AG04450 (cell line): ENCODE results near the gene EPG5. TPM values are rescaled to one million over a fixed set of nuclear protein-coding genes. Genes with fewer than 3 reads are reported as not detected.

Experiments used
- CTCF ChIA-PET: fragments of 300-600, 350-600 bp; formaldehyde crosslinking; extraction: SDS; loops from one replicate; lab custom pipeline; 2022; ENCODE audit warnings: antibody characterized with exemption, inconsistent platforms; lab: Charles Lee
- POLR2A ChIA-PET: fragments of 350-600 bp; formaldehyde crosslinking; extraction: SDS; loops from one replicate; lab custom pipeline; 2021; ENCODE audit warnings: antibody characterized with exemption, inconsistent platforms; lab: Yijun Ruan, JAX
- DNase-seq: peaks from one replicate; pipeline ENCODE4 v3.0.0-alpha.2; 2011; ENCODE audit warnings: low read depth, low spot score
- H3K27ac ChIP-seq: one replicate; pipeline ENCODE4 v1.5.1; 2012; ENCODE audit warnings: low read depth, low read length, control low read depth
- H3K27me3 ChIP-seq: one replicate; pipeline ENCODE4 v1.6.0; 2012; ENCODE audit warnings: low read length; ENCODE audit not compliant: control insufficient read depth, insufficient read depth
- H3K4me3 ChIP-seq: 2 replicates; pipeline ENCODE4 v1.5.1; 2011; ENCODE audit warnings: mild to moderate bottlenecking, low read depth, low read length, control low read depth
- H3K9me3 ChIP-seq: 2 replicates; pipeline ENCODE4 v1.5.1; 2012; ENCODE audit warnings: low read length; ENCODE audit not compliant: control insufficient read depth, insufficient read depth
- polyA plus RNA-seq: library from polyadenylated mRNA; depleted of rRNA; stranded (reverse); fragments of >200 nt; gene quantifications from 2 replicates; pipeline ENCODE4 v1.2.3, GENCODE V29; 2011
- TF ChIP-seq, protein P1 (sequence below): IDR thresholded peaks from 2 replicates; pipeline ENCODE4 v1.5.1; 2011; ENCODE audit warnings: low read depth, low read length, control low read depth, inconsistent platforms

EPG5 gene
- polyA plus RNA-seq, 1 experiment: 51.5 TPM

DNA sequence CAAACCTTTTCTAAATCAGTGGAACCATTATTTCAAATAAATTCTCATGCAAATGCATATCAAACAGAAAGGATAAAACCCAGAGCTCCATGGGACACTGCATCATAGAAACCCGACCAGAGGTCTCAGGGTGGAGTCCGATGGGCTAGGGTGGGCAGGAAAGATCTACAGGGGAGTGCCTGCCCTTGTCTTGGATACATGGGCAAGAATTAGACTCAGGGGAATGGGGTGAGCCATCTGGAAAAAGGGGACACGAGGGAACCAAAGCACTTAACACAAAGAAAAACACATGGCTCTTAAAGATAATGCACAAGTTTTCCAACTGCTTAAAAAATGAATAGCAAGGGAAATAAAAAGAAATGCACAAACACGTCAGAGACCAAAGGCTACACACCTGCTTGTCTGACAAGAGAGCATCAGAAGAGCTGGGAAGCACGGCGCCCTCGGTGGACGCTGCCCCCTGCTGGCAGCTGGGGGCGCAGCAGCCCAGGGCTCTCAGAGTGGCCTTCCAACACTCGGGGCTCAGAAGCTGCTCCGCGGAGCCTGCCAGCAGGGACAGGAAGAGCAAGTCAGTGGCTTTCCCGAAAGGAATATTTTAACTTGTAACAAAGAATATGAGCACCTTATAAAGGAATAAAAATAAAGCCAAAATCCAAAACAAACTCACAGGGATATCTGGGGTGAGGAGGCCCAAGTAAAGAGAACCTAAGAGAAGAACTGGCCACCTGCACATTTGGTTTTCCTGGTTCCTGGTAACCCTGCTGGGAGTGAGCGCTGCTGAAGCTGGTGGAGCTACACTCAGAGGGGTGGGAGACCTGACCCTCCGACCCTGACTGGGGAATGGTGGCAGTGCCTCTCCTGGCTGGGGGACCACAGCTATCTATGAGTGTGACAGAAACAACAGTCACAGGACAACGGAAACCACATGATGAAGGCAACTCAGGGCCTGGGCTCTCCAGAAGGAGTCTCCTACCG lies 87.2 kb downstream of the EPG5 start:
- ChIA-PET CTCF (interaction anchor here (0.6 to 9.9 kb wide), 45 partner anchors 9 to 259 kb away, joined by 3 to 234 read pairs (median 4); partner anchors contain the start of gene SLC14A1), POLR2A (no interaction called here)
- Histone ChIP-seq H3K27me3 (no peaks in the 10 kb centered on the region), H3K9me3 (peaks cover 3% of the 10 kb centered on the region), H3K27ac (no peak overlapping the region), H3K4me3 (no peak overlapping the region)
- TF ChIP-seq, protein P1, sequence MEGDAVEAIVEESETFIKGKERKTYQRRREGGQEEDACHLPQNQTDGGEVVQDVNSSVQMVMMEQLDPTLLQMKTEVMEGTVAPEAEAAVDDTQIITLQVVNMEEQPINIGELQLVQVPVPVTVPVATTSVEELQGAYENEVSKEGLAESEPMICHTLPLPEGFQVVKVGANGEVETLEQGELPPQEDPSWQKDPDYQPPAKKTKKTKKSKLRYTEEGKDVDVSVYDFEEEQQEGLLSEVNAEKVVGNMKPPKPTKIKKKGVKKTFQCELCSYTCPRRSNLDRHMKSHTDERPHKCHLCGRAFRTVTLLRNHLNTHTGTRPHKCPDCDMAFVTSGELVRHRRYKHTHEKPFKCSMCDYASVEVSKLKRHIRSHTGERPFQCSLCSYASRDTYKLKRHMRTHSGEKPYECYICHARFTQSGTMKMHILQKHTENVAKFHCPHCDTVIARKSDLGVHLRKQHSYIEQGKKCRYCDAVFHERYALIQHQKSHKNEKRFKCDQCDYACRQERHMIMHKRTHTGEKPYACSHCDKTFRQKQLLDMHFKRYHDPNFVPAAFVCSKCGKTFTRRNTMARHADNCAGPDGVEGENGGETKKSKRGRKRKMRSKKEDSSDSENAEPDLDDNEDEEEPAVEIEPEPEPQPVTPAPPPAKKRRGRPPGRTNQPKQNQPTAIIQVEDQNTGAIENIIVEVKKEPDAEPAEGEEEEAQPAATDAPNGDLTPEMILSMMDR: peak; percentile 99
- peak; percentile 38 for DNase-seq

DNA sequence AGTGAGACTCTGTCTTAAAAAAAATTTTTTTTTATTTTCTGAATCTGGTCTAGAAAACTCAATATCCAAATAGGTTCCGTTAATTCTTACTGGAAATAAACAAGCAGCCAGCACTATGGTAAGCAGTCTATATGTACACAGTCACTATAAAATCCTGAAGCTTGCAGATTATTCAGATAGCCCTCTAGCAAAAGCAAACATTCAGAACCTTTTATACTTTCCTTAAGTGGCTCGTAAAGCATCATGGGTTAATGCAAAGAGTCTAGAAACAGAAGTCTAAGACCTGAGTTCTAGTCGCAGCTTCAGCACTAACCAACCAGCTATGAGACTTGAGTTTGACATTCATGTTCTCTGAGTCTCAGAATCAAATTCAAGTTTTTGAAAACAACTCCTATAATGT lies 89.7 kb downstream of the EPG5 start:
- no peaks in the 10 kb centered on the region for H3K27me3 ChIP-seq
- DNase-seq: no peak
- ChIA-PET CTCF (interaction anchor here (0.6 to 9.9 kb wide), 6 partner anchors 9 to 212 kb away, joined by 3 to 234 read pairs (median 36); partner anchors contain the start of gene SLC14A1), POLR2A (interaction anchor here (0.6 kb wide), 1 partner anchor 35 kb away, joined by 3 read pairs; no protein-coding TSS in a partner anchor)
- H3K27ac ChIP-seq: no peak overlapping the region
- TF ChIP-seq, protein P1: no peak
- no peak overlapping the region for H3K4me3 ChIP-seq
- H3K9me3 ChIP-seq: peaks cover 3% of the 10 kb centered on the region

- no peak for DNase-seq
- Histone ChIP-seq H3K27ac (no peak overlapping the region), H3K9me3 (peaks cover 3% of the 10 kb centered on the region), H3K4me3 (no peak overlapping the region), H3K27me3 (no peaks in the 10 kb centered on the region)
- CTCF ChIA-PET: interaction anchor here (9.9 kb wide), 1 partner anchor 211 kb away, joined by 234 read pairs; no protein-coding TSS in a partner anchor
- POLR2A ChIA-PET: no interaction called here
- TF ChIP-seq, protein P1: no peak
Observed at GRCh38 chr18:45876161-45876560, 91.0 kb downstream of the EPG5 start.

DNA sequence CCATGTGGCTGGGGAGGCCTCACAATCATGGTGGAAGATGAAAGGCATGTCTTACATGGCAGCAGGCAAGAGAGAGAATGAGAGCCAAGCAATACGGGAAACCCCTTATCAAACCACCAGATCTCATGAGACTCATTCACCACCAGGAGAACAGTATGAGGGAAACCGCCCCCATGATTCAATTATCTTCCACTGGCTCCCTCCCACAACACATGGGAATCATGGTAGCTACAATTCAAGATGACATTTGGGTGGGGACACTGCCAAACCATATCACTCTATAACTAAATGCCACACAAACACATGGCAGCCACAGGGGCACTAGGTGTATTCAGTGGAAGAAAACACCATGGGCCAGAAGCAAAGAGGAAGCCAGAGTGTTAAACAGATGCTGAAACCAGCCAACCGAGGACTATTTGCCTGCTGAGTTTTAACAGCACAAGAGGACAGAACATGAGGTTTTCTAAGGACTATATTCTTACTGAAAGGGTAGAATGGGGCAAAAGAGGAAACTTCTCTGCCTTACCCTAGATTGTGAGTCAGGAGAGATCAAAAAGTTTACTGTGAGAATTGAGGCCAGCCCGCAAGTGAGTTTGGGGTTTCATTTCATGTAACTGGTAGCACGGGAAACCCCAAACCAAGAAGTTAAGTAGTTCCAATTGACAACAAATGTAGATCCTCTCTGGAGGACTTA lies 92.5 kb downstream of the EPG5 start:
- TF ChIP-seq, protein P1: no peak
- DNase-seq: no peak
- POLR2A ChIA-PET: no interaction called here
- no peak overlapping the region for H3K27ac ChIP-seq
- H3K9me3 ChIP-seq: peaks cover 3% of the 10 kb centered on the region
- no peaks in the 10 kb centered on the region for H3K27me3 ChIP-seq
- CTCF ChIA-PET: interaction anchor here (9.9 kb wide), 1 partner anchor 210 kb away, joined by 234 read pairs; no protein-coding TSS in a partner anchor
- H3K4me3 ChIP-seq: no peak overlapping the region
